ENCODE results near the gene GPR18. TPM values are rescaled to one million over a fixed set of nuclear protein-coding genes. Genes with fewer than 3 reads are reported as not detected.
"Not testable (repeated sequence)": the region's sequence is repeated elsewhere in the genome, so short reads cannot be mapped to it uniquely, and the experiment has no call there.

GPR18 gene
- total RNA-seq, 1 donor from 2014 or later = 2.9 TPM

- no peak for DNase-seq (ENCODE audit: low spot score)
Measured at GRCh38 chr13:99266827-99267226, 8.6 kb upstream of the GPR18 start.

DNA sequence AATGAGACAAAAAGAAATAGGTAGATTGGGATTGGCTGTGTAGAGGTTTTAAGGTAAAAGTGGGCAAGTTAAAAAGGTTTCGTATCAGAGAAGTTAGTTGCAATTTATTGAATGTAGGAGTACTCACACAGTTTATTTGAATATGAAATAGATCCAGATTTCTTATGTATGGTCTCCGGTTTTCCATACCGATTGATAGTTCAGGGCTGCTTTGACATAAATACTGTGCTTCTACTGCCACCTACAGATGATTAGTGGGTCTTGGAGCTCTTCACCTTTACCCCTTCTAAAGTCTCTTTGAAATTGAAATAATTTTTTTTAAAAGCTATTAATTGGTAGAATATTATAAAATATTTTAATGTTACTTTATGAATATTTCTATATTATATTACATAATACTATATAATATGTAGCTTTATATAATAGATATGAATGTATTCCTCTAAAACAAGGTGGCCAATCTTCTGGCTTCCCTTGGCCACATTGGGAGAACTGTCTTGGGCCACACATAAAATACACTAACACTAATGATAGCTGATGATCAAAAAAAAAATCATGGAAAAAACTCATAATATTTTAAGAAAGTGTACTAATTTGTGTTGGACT, 7.7 kb upstream of the GPR18 start:
- DNase-seq (ENCODE audit: low spot score) = peak; percentile 40

DNA sequence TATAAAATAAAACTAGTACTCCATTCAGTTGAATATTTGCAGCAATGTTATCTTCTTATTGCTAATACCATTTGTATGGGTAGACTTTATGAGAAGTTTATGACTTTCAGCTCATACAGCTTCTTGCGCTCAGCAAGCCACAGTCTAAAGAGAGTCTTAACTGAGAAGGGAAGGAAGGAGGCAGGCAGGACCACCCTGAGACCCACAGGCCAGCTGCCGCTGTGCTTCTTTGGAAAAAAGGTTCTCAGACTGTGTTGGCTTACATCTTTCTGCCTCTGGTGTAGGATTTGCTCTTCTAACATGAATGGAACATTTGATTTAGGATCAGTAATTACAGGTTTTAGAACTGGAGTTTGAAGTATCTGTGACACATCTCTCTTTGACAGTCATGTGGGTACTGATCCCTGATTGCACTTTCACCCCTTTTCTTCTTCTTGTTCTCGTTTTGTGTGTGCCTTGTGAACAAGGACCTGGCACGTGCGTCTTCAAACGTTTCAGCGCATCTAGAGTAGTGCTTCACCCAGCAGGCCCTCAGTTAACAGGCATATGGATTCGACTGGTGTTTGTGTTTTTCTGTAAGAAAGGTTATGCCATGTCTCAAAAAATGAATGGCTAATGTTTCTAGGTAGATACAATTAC, 7.1 kb upstream of the GPR18 start:
- no peak for DNase-seq (ENCODE audit: low spot score)

DNA sequence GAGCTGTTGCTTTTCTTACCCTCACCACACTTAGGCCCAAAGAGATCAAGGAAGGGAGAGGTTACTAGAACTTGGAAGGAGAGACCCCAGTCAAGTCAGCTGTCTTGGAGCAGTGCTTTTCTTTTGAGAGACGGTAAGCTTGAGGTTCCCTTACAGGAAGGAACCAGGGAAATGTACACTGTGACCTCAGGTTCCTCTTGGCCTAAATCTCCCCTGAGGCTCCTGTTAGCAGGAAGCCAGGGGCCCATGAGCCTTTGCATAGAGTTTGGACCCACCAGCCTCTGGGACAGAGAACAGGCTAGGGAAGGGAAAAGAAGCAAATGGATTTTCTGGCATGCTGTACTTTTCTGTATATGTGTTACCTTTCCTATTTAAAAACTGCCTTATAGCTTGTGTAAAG, 5.9 kb upstream of the GPR18 start:
- no peak for DNase-seq (ENCODE audit: low spot score)

DNA sequence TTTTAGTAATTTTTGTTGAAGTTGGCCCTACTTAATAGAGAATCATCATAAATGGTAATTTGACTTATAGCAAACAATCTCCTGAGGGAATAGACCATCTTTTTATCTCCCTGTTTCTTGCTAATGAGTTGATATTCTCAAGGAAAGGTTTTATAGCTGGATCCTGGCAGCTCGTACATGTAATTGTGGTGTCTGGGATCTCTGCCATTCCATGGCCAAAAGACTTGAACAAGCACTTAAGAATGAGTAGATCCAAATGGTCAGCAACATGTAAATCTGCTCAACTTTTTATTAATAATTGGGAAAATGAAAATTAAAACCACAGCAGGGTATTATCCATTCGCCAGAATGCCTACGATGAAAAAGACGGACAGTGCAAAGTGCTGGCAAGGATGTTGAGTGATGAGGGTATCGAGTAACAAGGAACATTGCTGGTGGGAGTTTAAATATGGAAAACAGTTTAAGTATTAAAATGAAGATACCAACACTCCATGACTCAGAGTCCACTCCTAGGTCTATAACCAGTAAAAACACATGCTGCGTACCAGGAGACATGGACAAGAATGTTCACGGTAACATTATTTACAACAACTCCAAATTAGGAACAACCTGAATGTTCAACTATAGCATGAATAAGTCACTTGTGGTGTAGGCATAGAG, 5.1 kb upstream of the GPR18 start:
- DNase-seq (ENCODE audit: low spot score) = no peak

GRCh38 chr13:99261059-99261458, 2.9 kb upstream of the GPR18 start:
- DNase-seq (ENCODE audit: low spot score) = no peak

- DNase-seq (ENCODE audit: low spot score) = no peak
Measured at GRCh38 chr13:99260216-99260615, 2.0 kb upstream of the GPR18 start.

GRCh38 chr13:99258946-99259345, 767 bp upstream of the GPR18 start:
- DNase-seq (ENCODE audit: low spot score) = no peak

GRCh38 chr13:99257291-99257690, 888 bp downstream of the GPR18 start:
- no peak for DNase-seq (ENCODE audit: low spot score)

DNA sequence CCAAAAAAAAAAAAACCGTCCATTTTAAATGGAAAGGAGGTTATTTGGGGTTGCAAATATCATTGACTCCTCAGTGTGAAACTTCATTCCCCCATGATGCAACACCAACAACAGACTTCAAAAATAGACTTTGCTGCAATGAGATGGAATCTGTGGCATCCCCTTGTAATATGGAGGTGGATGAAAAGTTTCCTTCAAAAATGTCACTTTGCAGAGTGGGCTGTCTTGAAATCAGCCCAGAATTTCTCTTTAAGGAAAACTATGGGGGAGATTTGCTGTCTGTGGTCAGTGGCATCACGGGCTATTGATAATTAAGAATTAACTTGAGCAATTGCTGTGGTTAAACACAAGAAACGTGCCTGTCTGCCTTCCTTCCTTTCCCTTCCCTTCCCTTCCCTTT, 1.5 kb downstream of the GPR18 start:
- DNase-seq (ENCODE audit: low spot score) = no peak

- no peak for DNase-seq (ENCODE audit: low spot score)
Measured at GRCh38 chr13:99256283-99256682, 1.9 kb downstream of the GPR18 start.

DNA sequence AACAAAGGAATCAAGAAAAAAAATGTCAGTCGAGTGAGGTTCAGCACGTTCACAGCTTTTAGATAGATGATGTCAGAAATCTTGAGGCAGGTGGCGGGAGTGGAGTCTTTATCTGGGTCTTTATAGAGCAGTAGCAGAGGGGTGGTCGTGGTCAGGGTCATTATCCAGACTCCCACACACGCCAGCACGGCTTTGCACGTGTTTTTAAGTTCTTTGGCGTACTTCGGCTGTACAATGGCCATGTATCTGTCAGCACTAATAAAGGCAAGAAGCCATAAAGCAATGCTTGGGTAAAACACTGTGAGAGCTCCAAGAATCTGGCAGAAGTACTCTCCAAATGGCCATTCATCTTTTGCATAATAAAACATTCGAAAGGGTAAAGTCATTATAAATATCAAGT, 2.9 kb downstream of the GPR18 start:
- DNase-seq (ENCODE audit: low spot score) = no peak

DNA sequence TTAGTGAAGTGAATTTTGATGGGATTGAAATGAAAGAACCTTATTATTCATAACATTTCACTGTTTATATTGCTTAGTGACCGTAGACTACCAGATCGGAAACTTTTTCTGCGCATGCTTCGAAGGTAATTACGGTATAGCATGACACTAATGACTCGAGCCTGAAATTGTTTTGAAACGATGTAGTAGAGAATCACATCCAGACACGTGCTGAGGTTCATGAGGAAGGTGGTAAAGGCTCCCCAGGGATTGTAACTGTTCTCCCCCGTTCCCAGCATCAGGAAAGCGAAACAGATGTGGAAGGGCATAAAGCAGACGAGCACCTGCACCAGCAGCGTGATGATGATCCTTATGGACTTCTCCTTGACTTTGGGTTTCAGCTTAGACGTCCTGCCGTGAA, 3.3 kb downstream of the GPR18 start:
- no peak for DNase-seq (ENCODE audit: low spot score)

GRCh38 chr13:99251921-99252320, 6.3 kb downstream of the GPR18 start:
- DNase-seq (ENCODE audit: low spot score) = no peak

DNA sequence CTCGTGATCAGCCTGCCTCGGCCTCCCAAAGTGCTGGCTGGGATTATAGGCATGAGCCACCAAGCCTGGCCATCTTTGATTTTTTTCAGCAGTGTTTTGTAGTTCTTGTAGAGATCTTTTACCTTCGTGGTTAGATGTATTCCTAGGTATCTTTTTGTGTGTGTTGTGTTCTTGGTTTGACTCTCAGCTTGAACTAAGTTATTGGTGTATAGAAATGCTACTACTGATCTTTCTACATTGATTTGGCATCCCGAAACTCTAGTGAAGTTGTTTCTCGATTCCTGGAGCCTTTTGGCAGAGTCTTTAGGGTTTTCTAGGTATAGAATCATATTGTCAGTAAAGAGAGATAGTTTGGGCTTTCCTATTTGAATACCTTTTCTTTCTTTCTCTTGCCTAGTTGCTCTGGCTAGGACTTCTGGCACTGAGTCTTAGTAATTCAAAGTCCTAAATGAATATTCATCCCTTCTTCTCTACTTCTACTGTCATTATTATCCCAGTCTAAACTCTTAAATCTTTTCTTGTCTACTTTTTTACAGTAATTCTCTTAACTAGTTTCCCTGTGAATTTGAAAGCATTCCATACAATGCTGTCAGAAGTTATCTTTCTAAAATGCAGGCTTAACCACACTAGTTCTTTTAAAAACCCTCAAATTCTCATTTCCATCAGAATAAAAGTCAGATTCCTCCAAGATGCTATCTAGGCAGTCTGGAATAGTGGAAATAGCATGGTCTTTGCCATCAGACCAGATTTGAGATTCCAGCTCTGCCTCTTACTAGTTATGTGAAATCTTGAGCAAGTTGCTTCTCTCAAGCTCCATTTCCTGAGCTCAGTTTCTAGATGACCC, 7.0 kb downstream of the GPR18 start:
- DNase-seq (ENCODE audit: low spot score) = no peak

GRCh38 chr13:99249606-99250005, 8.6 kb downstream of the GPR18 start:
- not testable (repeated sequence) for DNase-seq (ENCODE audit: low spot score)

DNA sequence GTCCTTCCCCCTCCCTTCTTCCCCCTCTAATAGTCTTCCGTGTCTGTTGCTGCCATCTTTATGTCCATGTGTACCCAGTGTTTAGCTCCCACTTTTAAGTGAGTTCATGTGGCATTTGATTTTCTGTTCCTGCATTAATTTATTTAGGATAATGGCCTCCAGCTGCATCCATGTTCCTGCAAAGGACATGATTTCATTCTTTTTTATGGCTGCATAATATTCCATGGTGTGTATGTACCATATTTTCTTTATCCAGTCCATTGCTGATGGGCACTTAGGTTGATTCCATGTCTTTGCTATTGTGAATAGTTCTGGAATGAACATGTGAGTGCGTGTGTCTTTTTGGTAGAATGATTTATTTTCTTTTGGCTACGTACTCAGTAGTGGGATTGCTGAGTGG, 9.0 kb downstream of the GPR18 start:
- DNase-seq (ENCODE audit: low spot score) = not testable (repeated sequence)

GRCh38 chr13:99246100-99246499, 12.1 kb downstream of the GPR18 start:
- DNase-seq (ENCODE audit: low spot score) = no peak

- no peak for DNase-seq (ENCODE audit: low spot score)
Measured at GRCh38 chr13:99237981-99238662, 20.1 kb downstream of the GPR18 start.

GRCh38 chr13:99231721-99232120, 26.5 kb downstream of the GPR18 start:
- DNase-seq (ENCODE audit: low spot score) = no peak

GRCh38 chr13:99230991-99231390, 27.2 kb downstream of the GPR18 start:
- no peak for DNase-seq (ENCODE audit: low spot score)

DNA sequence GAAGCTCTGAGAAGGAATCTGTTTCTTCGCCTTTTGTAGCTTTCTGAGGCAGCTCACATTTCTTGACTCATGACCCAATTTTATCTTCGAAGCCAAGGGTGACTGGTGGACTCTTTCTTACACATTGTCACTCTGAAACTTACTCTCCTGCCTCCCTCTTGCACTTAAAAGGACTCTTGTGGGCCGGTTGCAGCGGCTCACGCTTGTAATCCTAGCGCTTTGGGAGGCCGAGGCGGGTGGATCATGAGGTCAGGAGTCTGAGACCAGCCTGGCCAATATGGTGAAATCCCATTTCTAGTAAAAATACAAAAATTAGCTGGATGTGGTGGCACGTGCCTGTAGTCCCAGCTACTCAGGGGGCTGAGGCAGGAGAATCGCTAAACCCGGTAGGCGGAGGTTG, 27.6 kb downstream of the GPR18 start:
- DNase-seq (ENCODE audit: low spot score) = not testable (repeated sequence)

All from umbilical cord (tissue), 2 donors.